ENCODE results near the gene INPP5A. TPM values are rescaled to one million over a fixed set of nuclear protein-coding genes. Genes with fewer than 3 reads are reported as not detected.

INPP5A gene
- total RNA-seq, 1 donor from 2014 or later: 36.3 TPM

DNA sequence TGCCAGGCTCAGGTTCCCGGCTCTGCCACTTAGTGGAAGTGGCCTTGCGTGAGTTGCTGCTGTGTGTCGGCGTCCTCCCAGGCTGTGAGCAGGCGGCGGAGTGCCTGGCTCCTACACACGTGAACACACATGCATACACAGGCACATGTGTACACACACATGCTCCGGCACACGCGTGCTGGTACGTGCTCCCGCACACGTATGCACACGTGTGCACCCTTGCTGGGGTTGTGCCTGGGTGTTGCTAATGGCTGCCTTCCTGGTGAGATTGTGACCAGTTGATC, 107.6 kb downstream of the INPP5A start:
- peak; percentile 13 for DNase-seq
- H3K9me3 Mint-ChIP-seq (ENCODE audit: unreplicated experiment): peaks cover 2% of the 10 kb centered on the region
- no peak overlapping the region for H3K4me3 Mint-ChIP-seq (ENCODE audit: unreplicated experiment)
- H3K27ac Mint-ChIP-seq (ENCODE audit: unreplicated experiment): no peak overlapping the region
- peaks cover 5% of the 10 kb centered on the region for H3K27me3 Mint-ChIP-seq (ENCODE audit: unreplicated experiment)
- TF ChIP-seq CTCF (IDR thresholded peaks at IDR 0.05; ENCODE audit: partially characterized antibody, unreplicated experiment): no peak
- peaks cover 31% of the 10 kb centered on the region for H3K4me1 Mint-ChIP-seq (ENCODE audit: low read depth, unreplicated experiment)
- peaks cover 15% of the 10 kb centered on the region for H3K36me3 Mint-ChIP-seq (ENCODE audit: unreplicated experiment)

- H3K4me1 Mint-ChIP-seq (ENCODE audit: low read depth, unreplicated experiment): peaks cover 31% of the 10 kb centered on the region
- no peak for DNase-seq
- H3K27ac Mint-ChIP-seq (ENCODE audit: unreplicated experiment): no peak overlapping the region
- H3K27me3 Mint-ChIP-seq (ENCODE audit: unreplicated experiment): peaks cover 5% of the 10 kb centered on the region
- no peak overlapping the region for H3K4me3 Mint-ChIP-seq (ENCODE audit: unreplicated experiment)
- no peak for TF ChIP-seq CTCF (IDR thresholded peaks at IDR 0.05; ENCODE audit: partially characterized antibody, unreplicated experiment)
- peaks cover 10% of the 10 kb centered on the region for H3K36me3 Mint-ChIP-seq (ENCODE audit: unreplicated experiment)
- peaks cover 2% of the 10 kb centered on the region for H3K9me3 Mint-ChIP-seq (ENCODE audit: unreplicated experiment)
Observed at GRCh38 chr10:132645630-132646442, 108.2 kb downstream of the INPP5A start.

GRCh38 chr10:132646443-132647097, 109.0 kb downstream of the INPP5A start:
- DNase-seq: peak; percentile 12
- Mint-ChIP-seq H3K27me3 (ENCODE audit: unreplicated experiment) (peaks cover 4% of the 10 kb centered on the region), H3K27ac (ENCODE audit: unreplicated experiment) (no peak overlapping the region), H3K36me3 (ENCODE audit: unreplicated experiment) (peaks cover 3% of the 10 kb centered on the region), H3K9me3 (ENCODE audit: unreplicated experiment) (peaks cover 2% of the 10 kb centered on the region), H3K4me1 (ENCODE audit: low read depth, unreplicated experiment) (peaks cover 25% of the 10 kb centered on the region), H3K4me3 (ENCODE audit: unreplicated experiment) (no peak overlapping the region)
- no peak for TF ChIP-seq CTCF (IDR thresholded peaks at IDR 0.05; ENCODE audit: partially characterized antibody, unreplicated experiment)

DNA sequence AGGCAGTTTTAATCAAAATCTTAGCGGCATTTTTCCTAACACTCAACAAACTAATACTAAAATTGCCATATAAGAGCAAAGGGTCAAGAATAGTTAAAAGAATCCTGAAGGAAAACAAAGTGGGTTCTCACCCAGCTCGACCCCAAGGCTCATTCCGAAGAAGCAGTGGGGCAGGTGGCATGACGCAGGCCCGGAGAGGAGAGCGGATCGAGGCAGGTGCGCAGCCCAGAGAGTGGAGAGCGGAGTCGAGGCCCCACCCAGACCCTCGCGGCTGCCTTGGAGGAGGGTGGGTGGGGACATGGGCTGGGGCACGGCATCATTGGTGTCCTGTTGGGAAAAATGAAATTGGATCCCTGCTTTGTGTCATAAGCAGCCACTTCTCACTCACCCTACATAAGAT, 109.8 kb downstream of the INPP5A start:
- TF ChIP-seq CTCF (IDR thresholded peaks at IDR 0.05; ENCODE audit: partially characterized antibody, unreplicated experiment): no peak
- no peaks in the 10 kb centered on the region for H3K36me3 Mint-ChIP-seq (ENCODE audit: unreplicated experiment)
- H3K4me1 Mint-ChIP-seq (ENCODE audit: low read depth, unreplicated experiment): peaks cover 20% of the 10 kb centered on the region
- H3K4me3 Mint-ChIP-seq (ENCODE audit: unreplicated experiment): peak overlapping the region; percentile 7
- peaks cover 3% of the 10 kb centered on the region for H3K27me3 Mint-ChIP-seq (ENCODE audit: unreplicated experiment)
- no peak for DNase-seq
- H3K9me3 Mint-ChIP-seq (ENCODE audit: unreplicated experiment): peaks cover 2% of the 10 kb centered on the region
- no peak overlapping the region for H3K27ac Mint-ChIP-seq (ENCODE audit: unreplicated experiment)
